ENCODE measurements around the gene ALKBH7. TPM values are rescaled to one million over a fixed set of nuclear protein-coding genes. Genes with fewer than 3 reads are reported as not detected.

ALKBH7 gene
- total RNA-seq, 5 donors from 2014 or later (not counting 1 experiment from before 2014, with no cell fraction given) = 49.9 to 94.8 (median 83.5) TPM

GRCh38 chr19:6378486-6378885 lies 5.9 kb downstream of the ALKBH7 start:
- Histone ChIP-seq H3K27me3 (replicated peaks in 1 of 2; ENCODE audit: control insufficient read depth in 2 of 2, extremely low read depth in 1 of 2, insufficient read depth in 2 of 2, low read length in 1 of 2) (no peaks in the 10 kb centered on the region), H3K27ac (ENCODE audit: low read length) (no peak overlapping the region), H3K4me3 (ENCODE audit: control insufficient read depth in 1 of 2, extremely low read depth in 1 of 2, low read length in 1 of 2) (no peak overlapping the region), H3K4me1 (ENCODE audit: control insufficient read depth in 1 of 2, extremely low read depth in 1 of 2, insufficient read depth in 2 of 2, low read length in 2 of 2) (peaks cover 2 to 8% of the 10 kb centered on the region in 2 experiments), H3K36me3 (ENCODE audit: control insufficient read depth in 2 of 2, extremely low read depth in 1 of 2, insufficient read depth in 1 of 2, low read length in 1 of 2) (peaks cover 25 to 46% of the 10 kb centered on the region in 2 donors), H3K9me3 (no peaks in the 10 kb centered on the region)
- H3K36me3 Mint-ChIP-seq = peaks cover 34% of the 10 kb centered on the region
- ChIA-PET POLR2A (interaction anchor here in 1 of 2 donors (0.6 kb wide), 1 partner anchor 400 kb away, joined by 5 read pairs; no protein-coding TSS in a partner anchor), CTCF (interaction anchor here in 1 of 2 donors (0.5 kb wide), 1 partner anchor 70 kb away, joined by 3 read pairs; no protein-coding TSS in a partner anchor)
- DNase-seq (no peak), ATAC-seq (replicated peaks in 1 of 4) (no peak)
- H3K4me1 Mint-ChIP-seq = peaks cover 4% of the 10 kb centered on the region in 3 donors
- no peaks in the 10 kb centered on the region for H3K27me3 Mint-ChIP-seq
- no peaks in the 10 kb centered on the region for H3K9me3 Mint-ChIP-seq
- H3K4me3 Mint-ChIP-seq = no peak overlapping the region
- 81% methylated on average over 4 of the region's 9 CpGs for whole genome bisulfite sequencing (ENCODE audit: insufficient coverage)
- peak overlapping the region in 1 of 2 donors; percentile 37 for H3K27ac Mint-ChIP-seq

DNA sequence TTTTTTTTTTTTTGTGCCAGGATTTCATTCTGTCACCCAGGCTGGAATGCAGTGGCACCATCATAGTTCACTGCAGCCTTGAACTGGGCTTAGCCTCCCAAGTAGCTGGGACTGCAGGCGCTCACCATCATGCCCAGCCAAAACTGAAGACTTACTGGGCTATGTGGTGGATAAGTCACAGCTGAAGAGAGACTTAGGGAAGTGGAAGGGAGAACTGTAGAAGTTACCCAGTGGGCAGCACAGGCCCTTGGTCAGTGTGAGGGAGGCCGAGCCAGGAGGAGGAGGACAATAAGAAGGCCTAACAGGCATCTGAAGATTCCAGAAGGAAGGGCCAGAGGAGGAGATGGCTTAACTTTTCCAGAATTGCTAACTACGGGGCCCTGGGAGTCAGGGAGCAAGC lies 7.2 kb downstream of the ALKBH7 start:
- no peaks in the 10 kb centered on the region for H3K27me3 ChIP-seq (replicated peaks in 1 of 2; ENCODE audit: control insufficient read depth in 2 of 2, extremely low read depth in 1 of 2, insufficient read depth in 2 of 2, low read length in 1 of 2)
- WGBS (ENCODE audit: insufficient coverage) = 100% methylated on average over 3 of the region's 3 CpGs
- Mint-ChIP-seq H3K36me3 (peaks cover 34% of the 10 kb centered on the region), H3K4me1 (no peaks in the 10 kb centered on the region), H3K27ac (peak overlapping the region in 1 of 2 donors; percentile 17), H3K27me3 (no peaks in the 10 kb centered on the region), H3K4me3 (no peak overlapping the region), H3K9me3 (no peaks in the 10 kb centered on the region)
- no peak for DNase-seq
- H3K27ac ChIP-seq (ENCODE audit: low read length) = no peak overlapping the region
- ChIA-PET CTCF (no interaction called here), POLR2A (interaction anchor here in 1 of 2 donors (0.7 kb wide), 1 partner anchor 464 kb away, joined by 4 read pairs; no protein-coding TSS in a partner anchor)
- peaks cover 23 to 47% of the 10 kb centered on the region in 2 donors for H3K36me3 ChIP-seq (ENCODE audit: control insufficient read depth in 2 of 2, extremely low read depth in 1 of 2, insufficient read depth in 1 of 2, low read length in 1 of 2)
- no peaks in the 10 kb centered on the region for H3K4me1 ChIP-seq (ENCODE audit: control insufficient read depth in 1 of 2, extremely low read depth in 1 of 2, insufficient read depth in 2 of 2, low read length in 2 of 2)
- no peak overlapping the region for H3K4me3 ChIP-seq (ENCODE audit: control insufficient read depth in 1 of 2, extremely low read depth in 1 of 2, low read length in 1 of 2)
- no peak for ATAC-seq (replicated peaks in 1 of 4)
- H3K9me3 ChIP-seq = no peaks in the 10 kb centered on the region

- no peaks in the 10 kb centered on the region for H3K4me1 ChIP-seq (ENCODE audit: control insufficient read depth in 1 of 2, extremely low read depth in 1 of 2, insufficient read depth in 2 of 2, low read length in 2 of 2)
- DNase-seq (no peak), ATAC-seq (replicated peaks in 1 of 4) (no peak)
- Mint-ChIP-seq H3K36me3 (peaks cover 40% of the 10 kb centered on the region), H3K4me1 (no peaks in the 10 kb centered on the region), H3K9me3 (no peaks in the 10 kb centered on the region), H3K27me3 (no peaks in the 10 kb centered on the region), H3K27ac (no peak overlapping the region), H3K4me3 (no peak overlapping the region)
- 96% methylated on average over 27 of the region's 40 CpGs for WGBS (ENCODE audit: insufficient coverage)
- H3K4me3 ChIP-seq (ENCODE audit: control insufficient read depth in 1 of 2, extremely low read depth in 1 of 2, low read length in 1 of 2) = no peak overlapping the region
- ChIA-PET POLR2A (no interaction called here), CTCF (no interaction called here)
- peaks cover 18 to 54% of the 10 kb centered on the region in 2 donors for H3K36me3 ChIP-seq (ENCODE audit: control insufficient read depth in 2 of 2, extremely low read depth in 1 of 2, insufficient read depth in 1 of 2, low read length in 1 of 2)
- H3K27ac ChIP-seq (ENCODE audit: low read length) = no peak overlapping the region
- no peaks in the 10 kb centered on the region for H3K27me3 ChIP-seq (replicated peaks in 1 of 2; ENCODE audit: control insufficient read depth in 2 of 2, extremely low read depth in 1 of 2, insufficient read depth in 2 of 2, low read length in 1 of 2)
- no peaks in the 10 kb centered on the region for H3K9me3 ChIP-seq
Measured at GRCh38 chr19:6381030-6381750, 8.6 kb downstream of the ALKBH7 start.

GRCh38 chr19:6383188-6383587 lies 10.6 kb downstream of the ALKBH7 start:
- no peaks in the 10 kb centered on the region for H3K27me3 ChIP-seq (replicated peaks in 1 of 2; ENCODE audit: control insufficient read depth in 2 of 2, extremely low read depth in 1 of 2, insufficient read depth in 2 of 2, low read length in 1 of 2)
- POLR2A ChIA-PET = no interaction called here
- H3K4me1 ChIP-seq (ENCODE audit: control insufficient read depth in 1 of 2, extremely low read depth in 1 of 2, insufficient read depth in 2 of 2, low read length in 2 of 2) = no peaks in the 10 kb centered on the region
- Mint-ChIP-seq H3K27me3 (no peaks in the 10 kb centered on the region), H3K27ac (no peak overlapping the region), H3K4me1 (no peaks in the 10 kb centered on the region), H3K36me3 (peaks cover 50% of the 10 kb centered on the region), H3K9me3 (no peaks in the 10 kb centered on the region), H3K4me3 (peak overlapping the region in 1 of 3 donors; percentile 9)
- no peak overlapping the region for H3K27ac ChIP-seq (ENCODE audit: low read length)
- CTCF ChIA-PET = no interaction called here
- no peak for ATAC-seq (replicated peaks in 1 of 4)
- H3K4me3 ChIP-seq (ENCODE audit: control insufficient read depth in 1 of 2, extremely low read depth in 1 of 2, low read length in 1 of 2) = no peak overlapping the region
- H3K9me3 ChIP-seq = no peaks in the 10 kb centered on the region
- DNase-seq = no peak
- H3K36me3 ChIP-seq (ENCODE audit: control insufficient read depth in 2 of 2, extremely low read depth in 1 of 2, insufficient read depth in 1 of 2, low read length in 1 of 2) = peaks cover 25 to 69% of the 10 kb centered on the region in 2 donors
- 95% methylated on average over 19 of the region's 19 CpGs for WGBS (ENCODE audit: insufficient coverage)

DNA sequence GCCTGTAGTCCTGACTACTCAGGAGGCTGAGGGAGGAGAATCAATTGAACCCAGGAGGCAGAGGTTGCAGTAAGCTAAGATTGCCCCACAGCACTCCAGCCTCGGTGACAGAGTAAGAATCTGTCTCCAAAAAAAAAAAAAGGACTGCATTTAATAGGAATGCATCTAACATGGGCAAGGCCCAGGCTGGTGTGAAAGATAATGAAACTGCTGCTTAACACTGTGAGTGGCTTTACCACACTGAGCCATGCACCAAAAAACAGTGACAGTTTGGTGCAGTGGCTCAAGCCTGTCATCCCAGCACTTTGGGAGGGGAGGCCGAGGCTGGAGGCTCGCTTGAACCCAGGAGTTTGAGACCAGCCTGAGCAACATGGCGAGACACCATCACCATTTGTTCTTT lies 11.8 kb downstream of the ALKBH7 start:
- Histone ChIP-seq H3K9me3 (no peaks in the 10 kb centered on the region), H3K4me3 (ENCODE audit: control insufficient read depth in 1 of 2, extremely low read depth in 1 of 2, low read length in 1 of 2) (no peak overlapping the region), H3K36me3 (ENCODE audit: control insufficient read depth in 2 of 2, extremely low read depth in 1 of 2, insufficient read depth in 1 of 2, low read length in 1 of 2) (peaks cover 29 to 81% of the 10 kb centered on the region in 2 donors), H3K4me1 (ENCODE audit: control insufficient read depth in 1 of 2, extremely low read depth in 1 of 2, insufficient read depth in 2 of 2, low read length in 2 of 2) (no peaks in the 10 kb centered on the region), H3K27ac (ENCODE audit: low read length) (no peak overlapping the region), H3K27me3 (replicated peaks in 1 of 2; ENCODE audit: control insufficient read depth in 2 of 2, extremely low read depth in 1 of 2, insufficient read depth in 2 of 2, low read length in 1 of 2) (no peaks in the 10 kb centered on the region)
- H3K36me3 Mint-ChIP-seq = peaks cover 48% of the 10 kb centered on the region
- H3K27me3 Mint-ChIP-seq = no peaks in the 10 kb centered on the region
- ChIA-PET CTCF (no interaction called here), POLR2A (no interaction called here)
- no peak overlapping the region for H3K4me3 Mint-ChIP-seq
- ATAC-seq (replicated peaks in 1 of 4) (no peak), DNase-seq (no peak)
- no peaks in the 10 kb centered on the region for H3K9me3 Mint-ChIP-seq
- no CpG with 5 or more reads among the region's 4 CpGs for WGBS (ENCODE audit: insufficient coverage)
- peaks cover 0 to 3% (median 0%) of the 10 kb centered on the region in 3 donors for H3K4me1 Mint-ChIP-seq
- no peak overlapping the region for H3K27ac Mint-ChIP-seq

DNA sequence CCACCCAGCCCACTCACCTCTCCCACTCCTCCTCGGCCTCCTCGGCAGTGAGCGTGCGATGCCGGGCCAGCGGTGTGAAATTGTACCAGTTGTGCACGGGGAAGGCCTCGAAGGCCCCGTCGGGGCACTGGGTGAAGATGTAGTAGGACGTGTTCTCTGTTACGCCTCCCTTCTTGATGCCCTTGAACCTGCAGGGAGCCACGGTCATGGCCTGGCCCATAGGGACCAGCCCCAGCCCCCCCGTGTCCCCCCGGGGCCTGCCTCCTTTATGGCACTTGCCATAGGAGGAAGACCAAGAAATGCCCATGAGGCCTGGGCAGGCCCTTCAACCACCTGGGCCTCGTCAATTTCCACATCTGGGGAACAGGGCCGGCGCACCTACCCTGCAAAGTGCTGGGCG lies 14.8 kb downstream of the ALKBH7 start:
- Mint-ChIP-seq H3K36me3 (peaks cover 30% of the 10 kb centered on the region), H3K4me1 (peaks cover 12 to 18% (median 16%) of the 10 kb centered on the region in 3 donors), H3K4me3 (no peak overlapping the region), H3K27me3 (no peaks in the 10 kb centered on the region), H3K27ac (no peak overlapping the region), H3K9me3 (no peaks in the 10 kb centered on the region)
- Histone ChIP-seq H3K9me3 (no peaks in the 10 kb centered on the region), H3K36me3 (ENCODE audit: control insufficient read depth in 2 of 2, extremely low read depth in 1 of 2, insufficient read depth in 1 of 2, low read length in 1 of 2) (peaks cover 17 to 61% of the 10 kb centered on the region in 2 donors), H3K4me3 (ENCODE audit: control insufficient read depth in 1 of 2, extremely low read depth in 1 of 2, low read length in 1 of 2) (no peak overlapping the region), H3K27ac (ENCODE audit: low read length) (no peak overlapping the region), H3K27me3 (replicated peaks in 1 of 2; ENCODE audit: control insufficient read depth in 2 of 2, extremely low read depth in 1 of 2, insufficient read depth in 2 of 2, low read length in 1 of 2) (no peaks in the 10 kb centered on the region), H3K4me1 (ENCODE audit: control insufficient read depth in 1 of 2, extremely low read depth in 1 of 2, insufficient read depth in 2 of 2, low read length in 2 of 2) (peaks cover 0 to 9% of the 10 kb centered on the region in 2 experiments)
- ATAC-seq (replicated peaks in 1 of 4) = no peak
- no peak for DNase-seq
- ChIA-PET POLR2A (interaction anchor here (0.6 kb wide), 2 partner anchors 9 to 110 kb away, joined by 3 read pairs; no protein-coding TSS in a partner anchor), CTCF (no interaction called here)
- 97% methylated on average over 16 of the region's 19 CpGs for WGBS (ENCODE audit: insufficient coverage)
